SK-N-MC (cell line): ENCODE data around the gene GABRG2.

Source experiments
- DNase-seq: peaks from one replicate; pipeline ENCODE4 v3.0.0-alpha.2; 2011; ENCODE audit warnings: low read depth, low spot score
- H3K27ac ChIP-seq: fragments of 200-600 bp; sonication (generic); 2 replicates; pipeline ENCODE4 v1.5.1; 2016; ENCODE audit warnings: mixed run types
- H3K36me3 ChIP-seq: fragments of 200-600 bp; sonication (generic); 2 replicates; pipeline ENCODE4 v1.6.1; 2017; ENCODE audit warnings: antibody characterized with exemption, low read length, mixed read lengths; ENCODE audit not compliant: insufficient read depth
- H3K4me3 ChIP-seq: fragments of 200-600 bp; sonication (generic); 2 replicates; pipeline ENCODE4 v1.5.1; 2016
- H3K9ac ChIP-seq: fragments of 200-600 bp; sonication (generic); 2 replicates; pipeline ENCODE4 v1.8.0; 2017; ENCODE audit warnings: mixed run types, mixed read lengths; ENCODE audit not compliant: insufficient read length
- H3K9me3 ChIP-seq: fragments of 200-600 bp; sonication (generic); 2 replicates; pipeline ENCODE4 v1.6.1; 2017; ENCODE audit warnings: low read depth, mild to moderate bottlenecking, antibody characterized with exemption, low read length, moderate library complexity, mixed read lengths
- EZH2 ChIP-seq: fragments of 200-600 bp; sonication (generic); IDR thresholded peaks from one replicate; pipeline ENCODE4 v1.6.1; 2017; ENCODE audit warnings: antibody characterized with exemption
- FOXP2 ChIP-seq: optimal IDR thresholded peaks from 2 replicates; pipeline ENCODE3; 2011; ENCODE audit warnings: mild to moderate bottlenecking, moderate library complexity; ENCODE audit not compliant: insufficient read depth; ENCODE audit errors: extremely low read length, control extremely low read depth
- POLR2AphosphoS5 ChIP-seq: IDR thresholded peaks from 2 replicates; pipeline ENCODE4 v1.6.1; 2012; ENCODE audit warnings: mild to moderate bottlenecking, low read depth, low read length, borderline replicate concordance

The GABRG2 gene

DNA sequence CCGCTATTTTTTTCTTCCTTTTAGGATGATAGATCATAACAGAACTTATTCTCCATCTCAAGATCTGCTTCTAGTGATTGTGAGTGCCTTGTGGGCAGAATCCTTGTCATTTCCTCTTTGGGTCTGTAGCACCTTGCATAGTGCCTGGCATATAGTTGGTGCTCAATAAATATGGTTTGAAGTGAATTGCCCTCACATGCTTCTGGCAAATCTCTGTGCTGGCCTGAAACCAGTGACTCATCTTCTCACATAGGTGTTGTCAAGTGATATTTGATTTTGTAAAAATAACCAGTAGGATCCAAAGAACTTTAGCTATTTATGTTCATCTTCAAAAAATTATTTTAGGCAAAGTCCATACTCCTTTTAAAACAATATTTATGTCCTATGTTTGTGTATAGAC is 86.7 kb downstream of the GABRG2 start:
- H3K36me3 ChIP-seq, result no peaks in the 10 kb centered on the region
- no peak for TF ChIP-seq EZH2
- no peak for TF ChIP-seq POLR2AphosphoS5
- no peak for TF ChIP-seq FOXP2
- no peaks in the 10 kb centered on the region for H3K9me3 ChIP-seq
- no peak for DNase-seq
- H3K4me3 ChIP-seq, result no peak overlapping the region
- no peak overlapping the region for H3K9ac ChIP-seq
- no peak overlapping the region for H3K27ac ChIP-seq

DNA sequence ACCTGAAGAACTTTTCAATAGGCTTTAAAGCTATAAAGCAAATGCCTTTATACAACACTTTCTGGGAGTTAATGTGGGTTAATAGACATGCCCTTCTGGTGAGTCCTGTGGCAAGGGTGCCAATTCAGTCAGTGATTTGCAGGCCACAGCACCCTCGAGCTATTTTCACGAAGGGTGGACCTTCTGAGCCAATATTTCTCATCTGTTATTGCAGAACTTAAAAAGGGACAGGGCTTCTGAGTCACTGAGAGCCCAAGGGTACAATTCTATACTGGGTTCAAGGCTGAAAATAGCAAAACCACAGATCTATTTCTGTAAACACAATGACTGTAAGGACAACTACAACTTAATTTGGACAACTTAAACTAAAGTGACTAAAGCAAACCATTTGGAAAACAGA is 92.8 kb downstream of the GABRG2 start:
- no peak for TF ChIP-seq FOXP2
- no peak for TF ChIP-seq EZH2
- TF ChIP-seq POLR2AphosphoS5, result no peak
- DNase-seq, result no peak

DNA sequence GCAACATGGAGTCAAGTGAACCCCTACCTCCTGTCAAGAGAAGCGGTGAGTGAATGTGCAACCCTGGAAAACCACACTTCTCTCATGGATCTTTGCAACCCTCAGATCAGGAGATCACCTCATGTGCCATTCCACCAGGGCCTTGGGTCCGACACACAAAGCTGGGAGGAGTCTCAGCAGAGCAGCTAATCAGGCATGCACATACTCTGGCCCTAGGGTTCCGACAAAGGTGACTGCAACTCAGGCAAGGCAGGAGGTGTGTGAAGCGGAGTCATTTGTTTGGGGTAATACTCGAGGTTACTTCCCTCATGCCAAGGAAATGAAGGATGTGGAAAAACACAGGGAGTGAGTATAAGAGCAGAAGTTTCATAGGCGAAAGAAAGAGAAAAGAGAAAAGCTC is 96.1 kb downstream of the GABRG2 start:
- Histone ChIP-seq H3K27ac (no peak overlapping the region), H3K9me3 (no peaks in the 10 kb centered on the region), H3K4me3 (no peak overlapping the region), H3K9ac (no peak overlapping the region), H3K36me3 (no peaks in the 10 kb centered on the region)
- no peak for TF ChIP-seq FOXP2
- no peak for TF ChIP-seq POLR2AphosphoS5
- TF ChIP-seq EZH2, result no peak
- DNase-seq, result no peak

More for the DNA sequence above, 92.8 kb downstream of the GABRG2 start:
- H3K4me3 ChIP-seq, result no peak overlapping the region
- H3K27ac ChIP-seq, result no peak overlapping the region
- H3K36me3 ChIP-seq, result no peaks in the 10 kb centered on the region
- H3K9ac ChIP-seq, result no peak overlapping the region
- H3K9me3 ChIP-seq, result no peaks in the 10 kb centered on the region

GRCh38 chr5:162174358-162174974 is 106.9 kb downstream of the GABRG2 start:
- DNase-seq, result no peak
- TF ChIP-seq POLR2AphosphoS5, result no peak
- TF ChIP-seq EZH2, result no peak
- TF ChIP-seq FOXP2, result no peak
- no peaks in the 10 kb centered on the region for H3K36me3 ChIP-seq

DNA sequence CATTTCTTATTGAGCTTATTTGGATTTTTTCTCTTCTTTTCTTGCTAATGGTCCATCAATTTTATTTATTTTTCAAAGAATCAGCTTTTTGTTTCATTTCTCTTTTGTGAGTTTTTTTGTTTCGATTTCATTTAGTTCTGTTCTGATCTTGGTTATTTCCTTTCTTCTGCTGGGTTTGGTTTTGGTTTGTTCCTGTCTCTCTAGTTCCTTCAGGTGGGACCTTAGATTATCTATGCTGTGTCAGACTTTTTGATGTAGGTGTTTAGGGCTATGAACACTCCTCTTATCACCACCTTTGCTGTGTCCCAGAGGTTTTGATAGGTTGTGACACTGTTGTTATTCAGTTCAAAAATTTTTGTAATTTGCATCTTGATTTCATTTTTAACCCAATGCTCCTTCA is 119.8 kb downstream of the GABRG2 start:
- H3K9ac ChIP-seq, result no peak overlapping the region
- H3K4me3 ChIP-seq, result no peak overlapping the region
- TF ChIP-seq FOXP2, result no peak
- TF ChIP-seq EZH2, result no peak
- no peak for TF ChIP-seq POLR2AphosphoS5
- no peaks in the 10 kb centered on the region for H3K36me3 ChIP-seq
- H3K9me3 ChIP-seq, result no peaks in the 10 kb centered on the region
- no peak overlapping the region for H3K27ac ChIP-seq
- DNase-seq, result no peak

More at GRCh38 chr5:162174358-162174974, 106.9 kb downstream of the GABRG2 start:
- H3K27ac ChIP-seq, result no peak overlapping the region
- no peak overlapping the region for H3K9ac ChIP-seq
- H3K9me3 ChIP-seq, result no peaks in the 10 kb centered on the region
- no peak overlapping the region for H3K4me3 ChIP-seq

DNA sequence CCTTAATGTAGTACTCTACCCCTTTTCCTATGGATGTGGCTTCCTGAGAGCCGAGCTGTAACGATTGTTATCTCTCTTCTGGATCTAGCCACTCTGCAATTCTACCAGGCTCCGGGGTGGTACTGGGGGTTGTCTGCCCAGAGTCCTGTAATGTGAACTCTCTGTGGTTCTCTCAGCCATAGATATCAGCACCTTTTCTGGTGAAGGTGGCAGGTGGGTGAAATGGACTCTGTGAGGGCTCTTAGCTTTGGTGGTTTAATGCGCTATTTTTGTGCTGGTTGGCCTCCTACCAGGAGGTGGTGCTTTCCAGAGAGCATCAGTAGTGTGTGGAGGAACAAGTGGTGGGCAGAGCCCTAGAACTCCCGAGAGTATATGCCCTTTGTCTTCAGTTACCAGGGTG is 122.1 kb downstream of the GABRG2 start:
- TF ChIP-seq FOXP2 (no peak), POLR2AphosphoS5 (no peak), EZH2 (no peak)
- Histone ChIP-seq H3K9me3 (no peaks in the 10 kb centered on the region), H3K27ac (no peak overlapping the region), H3K36me3 (no peaks in the 10 kb centered on the region), H3K4me3 (no peak overlapping the region), H3K9ac (no peak overlapping the region)
- no peak for DNase-seq

DNA sequence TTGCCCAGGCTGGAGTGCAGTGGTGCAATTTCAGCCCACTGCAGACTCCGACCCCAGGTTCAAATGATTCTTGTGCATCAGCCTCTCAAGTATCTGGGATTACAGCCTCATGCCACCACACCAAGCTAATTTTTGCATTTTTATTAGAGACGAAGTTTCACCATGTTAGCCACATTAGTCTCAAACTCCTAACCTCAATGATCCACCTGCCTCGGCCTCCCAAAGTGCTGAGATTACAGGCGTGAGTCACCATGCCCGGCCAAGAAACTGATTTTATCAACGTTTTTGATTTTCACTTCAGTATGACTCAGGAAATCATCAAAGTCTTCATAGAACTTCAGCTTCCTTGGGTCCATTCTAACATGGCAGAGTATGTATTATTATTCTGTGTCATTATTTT is 125.4 kb downstream of the GABRG2 start:
- no peak for DNase-seq
- Histone ChIP-seq H3K27ac (no peak overlapping the region), H3K9me3 (no peaks in the 10 kb centered on the region), H3K9ac (no peak overlapping the region), H3K36me3 (no peaks in the 10 kb centered on the region), H3K4me3 (no peak overlapping the region)
- TF ChIP-seq POLR2AphosphoS5 (no peak), EZH2 (no peak), FOXP2 (no peak)

DNA sequence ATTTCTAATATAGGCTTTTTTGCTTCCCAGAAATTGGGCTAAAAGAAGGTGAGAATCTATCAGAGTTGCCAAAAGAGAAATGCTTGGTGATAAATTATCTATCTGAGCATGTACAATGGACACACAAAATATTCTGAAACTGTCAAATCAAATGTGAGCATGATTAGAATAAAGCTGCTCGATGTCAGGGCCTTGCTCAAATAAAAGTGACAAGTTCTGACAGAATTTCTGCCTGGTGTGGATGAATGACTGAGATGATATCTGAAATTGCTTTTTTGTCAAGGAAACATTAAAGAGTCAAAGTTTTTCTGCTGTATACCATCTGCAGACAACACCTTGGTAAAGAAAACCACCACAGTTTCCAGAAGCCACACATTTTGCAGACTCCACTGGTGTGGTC is 128.8 kb downstream of the GABRG2 start:
- no peak overlapping the region for H3K9ac ChIP-seq
- no peaks in the 10 kb centered on the region for H3K9me3 ChIP-seq
- no peak overlapping the region for H3K27ac ChIP-seq
- TF ChIP-seq POLR2AphosphoS5 (no peak), FOXP2 (no peak), EZH2 (no peak)
- no peak for DNase-seq
- H3K36me3 ChIP-seq, result no peaks in the 10 kb centered on the region
- no peak overlapping the region for H3K4me3 ChIP-seq

GRCh38 chr5:162202285-162202880 is 134.8 kb downstream of the GABRG2 start:
- Histone ChIP-seq H3K4me3 (no peak overlapping the region), H3K27ac (no peak overlapping the region), H3K9me3 (no peaks in the 10 kb centered on the region), H3K9ac (no peak overlapping the region), H3K36me3 (no peaks in the 10 kb centered on the region)
- no peak for TF ChIP-seq FOXP2
- TF ChIP-seq POLR2AphosphoS5, result no peak
- TF ChIP-seq EZH2, result no peak
- no peak for DNase-seq
